Measurements from ENCODE around the gene ATXN1.
"Not testable (repeated sequence)": the region's sequence is repeated elsewhere in the genome, so short reads cannot be mapped to it uniquely, and the experiment has no call there.

The ATXN1 gene

GRCh38 chr6:16793828-16794412 is 32.7 kb upstream of the ATXN1 start:
- no peak overlapping the region for H3K4me3 ChIP-seq (ENCODE audit: low read depth, low read length)
- no peak for TF ChIP-seq CTCF (IDR thresholded peaks at IDR 0.05; ENCODE audit: low read depth, low read length)

GRCh38 chr6:16789329-16790038 is 28.2 kb upstream of the ATXN1 start:
- H3K4me3 ChIP-seq (ENCODE audit: low read depth, low read length) = no peak overlapping the region
- no peak for TF ChIP-seq CTCF (IDR thresholded peaks at IDR 0.05; ENCODE audit: low read depth, low read length)

GRCh38 chr6:16787128-16787682 is 25.9 kb upstream of the ATXN1 start:
- no peak for TF ChIP-seq CTCF (IDR thresholded peaks at IDR 0.05; ENCODE audit: low read depth, low read length)

GRCh38 chr6:16785496-16785895 is 24.2 kb upstream of the ATXN1 start:
- no peak for TF ChIP-seq CTCF (IDR thresholded peaks at IDR 0.05; ENCODE audit: low read depth, low read length)

More at GRCh38 chr6:16787128-16787682, 25.9 kb upstream of the ATXN1 start:
- no peak overlapping the region for H3K4me3 ChIP-seq (ENCODE audit: low read depth, low read length)

GRCh38 chr6:16784957-16785356 is 23.7 kb upstream of the ATXN1 start:
- not testable (repeated sequence) for H3K4me3 ChIP-seq (ENCODE audit: low read depth, low read length)

More at GRCh38 chr6:16785496-16785895, 24.2 kb upstream of the ATXN1 start:
- no peak overlapping the region for H3K4me3 ChIP-seq (ENCODE audit: low read depth, low read length)

GRCh38 chr6:16783952-16784565 is 22.8 kb upstream of the ATXN1 start:
- H3K4me3 ChIP-seq (ENCODE audit: low read depth, low read length) = no peak overlapping the region
- TF ChIP-seq CTCF (IDR thresholded peaks at IDR 0.05; ENCODE audit: low read depth, low read length) = no peak

- TF ChIP-seq CTCF (IDR thresholded peaks at IDR 0.05; ENCODE audit: low read depth, low read length) = no peak
These were observed 22.2 kb upstream of the ATXN1 start for GRCh38 chr6:16783509-16783908.

More at GRCh38 chr6:16783509-16783908, 22.2 kb upstream of the ATXN1 start:
- H3K4me3 ChIP-seq (ENCODE audit: low read depth, low read length) = no peak overlapping the region
